DND-41 (cell line): ENCODE data around the gene ZFHX3.

ENCODE experiments used
- EZH2 ChIP-seq: IDR thresholded peaks from 3 replicates; pipeline ENCODE4 v1.6.1; 2012; ENCODE audit warnings: borderline replicate concordance, low read depth, mild to moderate bottlenecking, moderate library complexity, low read length, inconsistent platforms; ENCODE audit not compliant: severe bottlenecking
- TF ChIP-seq, protein P1 (sequence below): IDR thresholded peaks from 2 replicates; pipeline ENCODE4 v1.5.1; 2012; ENCODE audit warnings: borderline replicate concordance, low read length, moderate library complexity, mild to moderate bottlenecking; ENCODE audit not compliant: poor library complexity, severe bottlenecking; ENCODE audit errors: extremely low read depth

DNA sequence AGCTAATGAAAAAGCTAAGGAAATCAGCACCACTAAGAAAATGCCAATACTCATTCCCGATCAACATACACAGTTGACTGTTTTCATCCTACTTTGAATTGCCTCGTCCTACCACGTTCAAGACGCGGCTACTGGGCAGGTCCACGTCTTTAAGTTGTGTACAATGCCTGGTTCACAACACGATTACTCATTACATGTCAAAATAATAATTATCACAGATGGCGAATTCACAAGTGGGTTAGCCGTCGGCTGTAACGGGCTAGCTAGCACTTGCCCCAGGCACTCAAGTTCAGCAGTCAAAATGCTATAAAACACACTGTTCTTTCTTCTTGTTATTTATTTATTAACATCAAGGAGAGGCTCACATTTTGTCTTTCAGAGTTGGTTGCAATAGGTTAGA, 124.2 kb downstream of the ZFHX3 start:
- TF ChIP-seq EZH2, result no peak
- TF ChIP-seq, protein P1, sequence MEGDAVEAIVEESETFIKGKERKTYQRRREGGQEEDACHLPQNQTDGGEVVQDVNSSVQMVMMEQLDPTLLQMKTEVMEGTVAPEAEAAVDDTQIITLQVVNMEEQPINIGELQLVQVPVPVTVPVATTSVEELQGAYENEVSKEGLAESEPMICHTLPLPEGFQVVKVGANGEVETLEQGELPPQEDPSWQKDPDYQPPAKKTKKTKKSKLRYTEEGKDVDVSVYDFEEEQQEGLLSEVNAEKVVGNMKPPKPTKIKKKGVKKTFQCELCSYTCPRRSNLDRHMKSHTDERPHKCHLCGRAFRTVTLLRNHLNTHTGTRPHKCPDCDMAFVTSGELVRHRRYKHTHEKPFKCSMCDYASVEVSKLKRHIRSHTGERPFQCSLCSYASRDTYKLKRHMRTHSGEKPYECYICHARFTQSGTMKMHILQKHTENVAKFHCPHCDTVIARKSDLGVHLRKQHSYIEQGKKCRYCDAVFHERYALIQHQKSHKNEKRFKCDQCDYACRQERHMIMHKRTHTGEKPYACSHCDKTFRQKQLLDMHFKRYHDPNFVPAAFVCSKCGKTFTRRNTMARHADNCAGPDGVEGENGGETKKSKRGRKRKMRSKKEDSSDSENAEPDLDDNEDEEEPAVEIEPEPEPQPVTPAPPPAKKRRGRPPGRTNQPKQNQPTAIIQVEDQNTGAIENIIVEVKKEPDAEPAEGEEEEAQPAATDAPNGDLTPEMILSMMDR, result no peak
